Stimulated activated CD4-positive, alpha-beta T cell treated with anti-CD3 and anti-CD28 coated beads, TNF-alpha, amount 100 ng/mL, for 1 hour (primary cell): ENCODE measurements around the gene TSACC.
A peak's percentile ranks its signal among the peaks of the same experiment; 100 is the strongest.

ENCODE experiments used
- DNase-seq, 3 donors: peaks; one replicate each; pipeline ENCODE4 v3.0.0-alpha.2; 2020; ENCODE audit warnings: low read depth in 3 of 3, low spot score in 1 of 3

Gene TSACC

DNA sequence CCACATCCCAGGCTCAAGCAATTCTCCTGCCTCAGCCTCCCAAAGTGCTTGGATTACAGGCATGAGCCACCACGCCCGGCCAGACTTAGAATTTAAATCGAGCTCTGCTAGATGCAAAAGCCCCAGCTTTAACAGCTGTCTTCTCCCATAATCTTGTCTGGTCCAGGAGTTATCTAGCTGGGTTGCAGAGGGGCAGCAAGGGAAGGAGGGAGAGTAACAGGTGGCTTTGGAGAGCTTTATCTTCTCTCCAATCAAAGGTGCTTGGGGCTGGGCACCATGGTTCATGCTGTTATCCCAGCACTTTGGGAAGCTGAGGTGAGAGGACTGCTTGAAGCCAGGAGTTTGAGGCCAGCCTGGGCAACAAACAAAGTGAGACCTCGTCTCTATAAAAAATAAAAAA lies 34.5 kb downstream of the TSACC start:
- no peak for DNase-seq

DNA sequence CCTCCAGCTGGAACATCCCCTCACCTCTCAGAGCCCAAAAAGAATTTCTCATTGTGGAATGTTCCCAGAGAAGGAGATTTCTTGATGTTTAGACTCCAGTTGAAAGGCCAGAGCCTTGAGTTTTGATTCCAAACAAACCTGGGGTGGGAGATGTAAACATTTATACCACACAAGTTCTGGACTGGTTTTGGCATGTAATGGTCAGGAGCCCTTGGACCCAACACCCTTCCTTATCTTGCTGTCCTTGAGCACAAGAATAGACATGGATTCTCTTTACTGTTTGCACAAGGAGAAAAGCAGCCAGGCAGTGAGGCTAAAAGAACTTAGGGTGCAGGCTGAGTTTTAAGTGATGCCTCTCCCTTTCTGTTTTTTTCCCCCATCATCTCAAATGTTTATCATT lies 35.2 kb downstream of the TSACC start:
- DNase-seq: no peak

DNA sequence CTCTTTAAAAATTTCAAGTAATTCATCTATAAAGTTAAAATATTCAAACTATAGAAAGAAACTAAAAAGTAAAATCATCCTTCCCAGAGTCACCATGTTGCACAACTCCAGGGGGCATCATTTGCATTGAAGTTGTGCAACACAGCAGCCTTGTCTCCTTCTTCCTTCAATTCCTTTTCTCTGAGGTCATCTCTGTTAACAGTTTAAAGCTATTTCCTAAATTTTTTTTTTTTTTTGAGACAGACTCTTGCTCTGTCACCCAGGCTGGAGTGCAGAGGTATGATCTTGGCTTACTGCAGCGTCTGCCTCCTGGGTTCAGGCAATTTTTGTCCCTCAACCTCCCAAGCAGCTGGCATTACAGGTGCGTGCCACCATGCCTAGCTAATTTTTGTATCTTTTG lies 37.8 kb downstream of the TSACC start:
- DNase-seq: no peak

DNA sequence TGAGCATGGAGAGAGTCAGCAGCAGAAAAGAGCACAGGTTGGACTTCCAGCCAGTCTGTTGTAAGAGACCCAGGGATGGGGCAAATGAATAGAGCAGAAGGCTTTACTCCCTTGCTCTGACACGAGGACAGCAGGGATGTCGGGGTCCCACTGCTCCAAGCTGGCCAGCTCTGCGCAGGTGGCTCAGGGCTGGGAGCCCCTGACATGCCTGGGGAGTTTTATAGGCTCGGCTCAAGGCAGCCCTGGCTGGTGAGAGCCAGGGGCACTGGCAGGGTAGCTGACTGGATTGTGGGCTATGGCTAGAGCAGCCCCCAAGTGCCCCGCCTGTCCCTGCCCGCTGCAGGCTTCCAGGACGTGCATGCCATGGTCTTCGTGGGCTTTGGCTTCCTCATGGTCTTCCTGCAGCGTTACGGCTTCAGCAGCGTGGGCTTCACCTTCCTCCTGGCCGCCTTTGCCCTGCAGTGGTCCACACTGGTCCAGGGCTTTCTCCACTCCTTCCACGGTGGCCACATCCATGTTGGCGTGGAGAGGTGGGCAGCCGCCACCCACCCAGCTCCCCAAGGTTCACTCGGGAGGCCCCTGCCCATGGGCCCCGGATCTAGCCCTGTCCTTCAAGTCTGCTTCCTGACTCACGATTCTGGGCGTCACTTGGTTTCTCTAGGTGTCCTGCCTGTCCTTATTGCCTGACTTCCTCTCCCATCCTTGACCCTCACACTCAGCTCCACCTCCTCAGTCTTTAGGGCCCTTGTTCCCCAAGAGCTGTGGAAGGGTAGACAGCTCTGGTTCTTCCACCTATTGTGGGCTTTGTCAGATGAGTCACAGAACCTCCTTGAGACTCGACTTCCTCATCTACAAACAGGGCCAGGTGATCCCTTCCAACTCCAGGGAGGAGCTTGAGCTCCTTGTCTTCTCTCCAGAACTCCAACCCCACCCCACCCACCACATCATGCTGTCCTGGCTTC lies 38.9 kb downstream of the TSACC start:
- DNase-seq: no peak

DNA sequence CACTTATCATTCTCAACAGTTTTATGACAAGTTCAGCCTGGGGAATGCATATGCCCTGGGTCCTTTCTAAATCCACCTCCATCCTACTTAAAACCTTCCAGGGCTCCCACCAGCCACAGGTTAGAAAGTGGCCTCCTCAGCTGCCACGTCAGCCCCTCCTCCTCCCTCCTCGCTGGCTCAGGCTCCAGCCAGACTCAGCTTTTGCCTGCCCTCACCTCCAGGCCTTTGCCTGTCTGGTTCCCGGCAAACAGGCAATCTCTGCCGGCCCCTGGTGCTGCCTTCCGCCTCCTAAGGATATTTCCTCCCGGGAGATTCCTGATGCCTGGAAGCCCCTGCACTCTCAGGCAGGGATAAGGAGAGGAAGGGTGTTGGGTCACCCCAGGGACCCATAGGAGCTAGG lies 40.2 kb downstream of the TSACC start:
- no peak for DNase-seq

DNA sequence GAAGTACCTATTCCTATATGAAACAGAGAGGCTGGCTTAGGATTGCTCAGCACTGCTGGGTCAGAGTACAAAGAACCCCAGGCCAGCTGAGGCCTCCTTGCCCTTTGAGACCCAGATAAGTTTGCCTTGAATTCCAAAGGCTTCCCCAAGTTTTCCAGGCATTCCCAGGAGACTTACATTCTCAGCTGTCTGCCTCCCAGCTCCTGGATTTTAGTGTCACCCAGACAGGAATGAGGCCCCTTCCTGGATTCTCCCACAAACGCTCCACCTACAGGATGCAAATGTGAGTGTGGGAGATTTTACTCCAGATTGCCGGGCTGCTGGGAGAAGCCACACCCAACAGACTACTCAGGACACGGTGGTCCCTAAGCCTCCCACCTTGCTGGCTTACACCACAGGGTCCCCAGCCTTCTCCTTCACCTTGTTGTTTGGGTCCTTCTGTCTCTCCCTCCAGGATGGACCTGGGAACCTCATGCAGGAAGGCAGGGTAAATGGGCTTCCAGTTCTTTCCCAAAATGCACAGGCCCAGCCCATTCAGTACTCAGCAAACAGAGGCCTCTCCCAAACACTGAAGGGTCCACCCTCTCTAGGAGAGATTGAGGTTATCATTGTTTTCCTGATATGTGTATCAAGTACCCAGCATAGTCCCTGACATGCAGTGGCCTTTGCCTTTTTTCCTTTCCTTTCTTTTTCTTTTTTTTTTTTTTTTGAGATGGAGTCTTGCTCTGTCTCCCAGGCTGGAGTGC lies 41.3 kb downstream of the TSACC start:
- no peak for DNase-seq

DNA sequence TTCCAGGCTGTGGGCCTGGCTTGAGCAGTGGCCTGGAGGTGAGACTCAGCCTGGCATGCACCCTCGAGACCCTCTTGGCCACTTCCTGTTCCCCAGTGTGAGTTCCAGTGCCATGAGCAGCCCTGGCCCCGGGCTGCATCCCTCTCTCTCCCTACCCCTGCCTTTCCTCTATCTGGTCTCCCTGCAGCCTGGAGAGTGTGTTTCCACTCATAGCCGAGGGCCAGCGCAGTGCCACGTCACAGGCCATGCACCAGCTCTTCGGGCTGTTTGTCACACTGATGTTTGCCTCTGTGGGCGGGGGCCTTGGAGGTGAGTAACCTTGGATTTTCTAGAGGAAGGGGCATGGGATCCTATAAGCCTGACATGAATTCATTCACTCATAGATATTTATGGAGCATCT lies 44.2 kb downstream of the TSACC start:
- DNase-seq: no peak

DNA sequence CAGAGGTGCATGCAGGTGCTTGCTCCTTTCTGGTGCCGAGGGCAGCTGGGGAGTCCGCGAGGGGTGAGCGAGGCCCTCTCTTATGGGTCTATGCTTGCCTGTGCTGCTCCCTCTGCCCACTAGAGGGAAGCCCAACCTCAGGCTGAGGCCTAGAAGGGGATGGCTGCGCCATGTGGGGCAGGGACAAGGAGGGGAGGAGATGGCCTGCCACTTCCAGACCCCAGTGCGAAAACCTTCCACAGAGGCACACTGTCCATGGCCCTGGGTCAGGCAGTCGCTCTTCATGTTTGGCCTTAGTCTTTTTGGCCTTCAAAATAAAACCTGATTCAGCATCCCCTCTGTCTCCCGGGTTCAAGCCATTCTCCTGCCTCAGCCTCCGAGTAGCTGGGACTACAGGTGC lies 44.7 kb downstream of the TSACC start:
- DNase-seq: peak; percentile 10 to 41 (median 25)

DNA sequence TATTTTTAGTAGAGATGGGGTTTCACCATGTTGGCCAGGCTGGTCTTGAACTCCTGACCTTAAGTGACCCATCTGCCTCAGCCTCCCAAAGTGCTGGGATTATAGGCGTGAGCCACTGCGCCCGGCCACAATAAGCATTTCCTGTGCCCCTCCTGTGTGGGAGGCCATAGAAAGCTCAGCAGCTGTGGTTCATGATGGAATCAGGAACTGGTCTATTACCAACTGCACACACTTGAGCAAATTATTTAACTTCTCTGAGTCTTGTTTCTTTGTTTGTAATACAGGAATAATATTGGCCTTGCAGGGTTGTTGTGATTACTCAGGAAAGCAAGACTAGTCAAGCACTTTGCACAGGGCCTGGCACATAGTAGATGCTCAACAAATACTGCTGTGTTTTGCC lies 45.7 kb downstream of the TSACC start:
- no peak for DNase-seq

DNA sequence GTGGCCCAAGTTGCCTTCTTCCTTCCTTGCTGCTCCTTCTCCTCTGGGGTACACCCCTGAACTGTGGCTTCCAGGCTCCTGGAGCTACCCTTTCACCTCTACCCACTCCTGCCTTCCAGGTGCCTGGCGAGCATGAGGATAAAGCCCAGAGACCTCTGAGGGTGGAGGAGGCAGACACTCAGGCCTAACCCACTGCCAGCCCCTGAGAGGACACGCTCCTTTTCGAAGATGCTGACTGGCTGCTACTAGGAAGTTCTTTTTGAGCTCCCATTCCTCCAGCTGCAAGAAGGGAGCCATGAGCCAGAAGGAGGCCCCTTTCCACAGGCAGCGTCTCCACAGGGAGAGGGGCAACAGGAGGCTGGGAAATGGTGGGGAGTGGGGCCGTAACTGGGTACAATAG lies 46.3 kb downstream of the TSACC start:
- DNase-seq: no peak

DNA sequence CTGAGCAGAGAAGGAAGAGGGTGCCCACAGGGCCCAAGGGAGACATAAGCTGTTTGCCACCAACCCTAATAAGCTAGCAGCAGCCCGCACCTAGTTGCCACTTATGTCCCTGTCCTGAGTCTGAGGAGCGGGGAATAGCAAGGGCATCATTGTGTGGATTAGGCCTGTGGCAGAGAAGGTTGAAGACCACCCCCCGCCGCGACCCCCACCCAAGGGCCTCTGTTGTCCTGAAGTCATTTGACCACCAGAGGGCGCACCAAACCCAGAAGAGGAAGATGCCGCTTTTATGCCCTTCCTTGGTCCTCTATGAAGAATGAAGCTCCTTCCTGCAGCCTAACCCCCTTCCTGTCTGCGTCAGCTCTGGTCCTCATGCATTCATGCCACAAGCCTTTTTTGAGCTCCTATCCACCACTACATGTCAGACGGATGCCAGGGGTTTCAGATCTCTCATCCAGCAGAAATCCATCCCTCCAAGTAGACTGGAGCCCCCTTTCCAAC lies 47.3 kb downstream of the TSACC start:
- peak; percentile 42 to 58 (median 53) for DNase-seq

DNA sequence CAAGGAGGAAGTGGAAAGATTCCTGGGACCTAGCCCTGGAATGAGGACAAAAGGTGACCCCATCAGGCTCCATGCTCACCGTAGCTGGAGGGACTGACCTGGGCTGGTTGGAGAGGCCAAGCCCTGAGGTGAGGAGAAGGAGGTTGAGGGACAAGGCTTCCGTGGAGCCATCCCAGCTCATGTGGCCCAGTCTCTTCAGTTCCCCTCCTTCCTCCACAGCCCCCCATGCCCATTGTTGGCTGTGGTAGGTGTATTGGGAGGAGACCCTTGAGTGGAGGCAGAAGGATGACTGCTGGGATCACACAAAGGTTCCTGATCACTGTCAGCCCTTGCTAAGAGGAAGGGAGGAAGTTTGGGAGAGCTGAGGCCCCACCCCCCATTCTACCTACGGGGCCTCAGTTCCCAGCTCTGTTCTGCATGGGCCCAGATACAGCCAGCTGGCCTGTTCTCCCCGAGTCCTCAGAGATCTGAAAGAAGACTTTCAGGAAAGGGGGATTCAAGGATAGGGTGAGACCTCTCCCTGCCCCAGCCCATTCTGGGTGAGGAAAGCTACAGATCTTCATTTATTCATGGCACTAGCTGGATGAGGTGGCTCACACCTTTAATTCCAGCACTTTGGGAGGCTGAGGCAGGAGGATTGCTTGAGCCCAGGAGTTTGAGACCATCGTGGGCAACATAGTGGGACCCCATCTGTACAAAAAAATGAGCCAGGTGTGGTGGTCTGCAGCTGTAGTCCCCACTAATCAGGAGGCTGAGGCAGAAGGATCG lies 48.0 kb downstream of the TSACC start:
- DNase-seq: no peak

DNA sequence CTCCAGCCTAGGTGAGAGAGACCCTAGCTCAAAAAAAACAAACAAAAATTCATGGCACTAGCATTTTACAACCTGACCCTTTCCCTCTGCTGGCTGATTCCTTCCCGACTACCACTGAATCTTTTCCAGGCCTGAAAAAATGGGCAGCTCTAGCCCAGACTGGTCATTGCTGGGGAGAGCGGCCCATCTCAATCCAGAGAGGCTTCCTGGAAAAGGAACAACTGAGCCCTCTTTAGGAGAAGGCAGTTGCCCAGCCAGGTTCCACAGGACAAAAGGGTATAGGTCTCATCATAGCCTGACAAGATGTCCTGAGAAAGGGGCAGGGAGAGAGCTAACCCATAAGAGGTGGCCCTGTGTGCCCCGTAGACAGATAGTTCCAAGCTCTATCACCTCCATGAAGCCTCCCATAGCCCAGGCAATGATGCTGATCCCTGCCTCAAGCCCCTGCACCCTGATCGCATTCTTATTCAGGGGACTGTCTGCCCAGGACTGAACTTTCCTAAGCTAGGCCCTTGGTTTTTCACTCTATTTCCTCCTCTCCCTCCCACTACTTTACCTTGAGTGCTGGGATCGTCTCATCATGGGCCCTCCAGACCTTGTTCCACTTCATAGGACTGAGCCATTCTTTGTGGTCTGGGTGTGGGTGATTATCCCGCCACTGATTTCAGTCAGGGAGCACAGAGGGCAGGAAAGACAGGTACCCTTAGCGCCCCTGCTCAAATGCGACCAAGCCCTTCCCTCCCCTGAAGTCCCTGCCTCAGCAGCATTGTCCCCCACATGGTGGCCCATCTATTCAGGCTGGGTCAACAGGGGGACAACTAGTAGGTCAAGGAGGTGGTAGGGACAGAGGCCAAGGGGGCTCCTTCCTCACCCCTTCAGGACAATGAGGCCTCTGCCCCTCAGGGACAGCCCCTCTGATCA lies 48.9 kb downstream of the TSACC start:
- DNase-seq: no peak

DNA sequence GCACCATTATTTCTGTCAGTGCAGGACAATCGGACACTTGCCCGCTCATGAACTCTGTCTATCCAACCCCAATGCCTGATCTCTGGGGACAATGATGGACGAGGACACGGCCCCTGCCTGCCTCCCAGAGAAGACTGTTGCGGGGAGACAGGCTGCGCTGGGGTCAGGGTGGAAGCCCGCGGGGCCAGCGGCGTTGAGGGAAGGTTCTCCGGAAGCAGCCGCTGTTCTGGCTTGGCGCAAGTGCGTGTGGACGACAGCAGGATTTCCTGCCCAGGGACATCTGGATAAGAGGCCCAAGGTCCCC lies 49.5 kb downstream of the TSACC start:
- no peak for DNase-seq

DNA sequence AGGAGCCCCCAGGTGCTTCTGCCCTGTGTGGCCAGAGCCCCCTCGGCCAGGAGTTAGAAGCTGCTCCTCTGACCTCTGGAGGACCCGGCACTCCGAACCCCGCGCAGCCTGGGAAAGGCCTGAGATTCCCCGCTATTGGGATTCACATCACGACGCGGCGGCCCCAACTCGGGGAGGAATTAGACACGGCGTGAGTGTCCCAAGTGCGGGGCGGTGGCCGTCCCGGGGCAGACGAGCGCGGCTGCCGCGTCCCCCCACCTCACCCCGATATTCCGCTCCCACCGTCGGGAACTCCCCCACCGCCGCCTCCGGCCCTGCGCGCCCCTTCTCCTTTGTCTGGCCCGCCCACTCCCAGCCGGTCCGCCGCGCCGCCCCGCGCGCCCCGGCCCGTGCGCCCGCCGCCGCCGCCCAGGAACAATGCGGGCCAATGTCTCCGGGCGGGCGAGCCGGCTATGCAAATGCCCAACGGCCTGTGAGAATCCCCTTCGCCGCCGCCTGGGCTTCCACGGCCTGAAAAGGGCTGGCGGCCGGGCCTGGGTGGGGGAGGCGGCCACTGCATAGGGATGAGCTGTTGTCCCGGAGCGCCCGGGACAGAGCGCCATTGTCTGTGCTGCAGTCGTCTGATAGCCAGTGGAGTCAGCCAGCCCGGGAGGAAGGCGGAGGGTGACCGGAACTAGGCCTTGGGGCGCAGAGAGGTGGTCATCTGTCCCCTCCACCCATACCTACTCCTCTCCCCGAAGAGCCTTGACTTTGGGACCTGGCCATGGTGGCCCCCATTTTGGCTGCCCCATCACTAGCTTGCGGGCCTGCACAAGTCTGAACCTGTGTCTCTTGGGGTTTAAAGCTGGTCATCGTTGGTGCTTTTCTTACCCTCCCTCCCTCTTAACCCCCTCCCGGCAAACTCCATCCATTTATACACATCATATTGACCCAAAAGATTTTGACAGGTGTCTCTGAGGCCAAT lies 50.1 kb downstream of the TSACC start:
- DNase-seq: no peak

DNA sequence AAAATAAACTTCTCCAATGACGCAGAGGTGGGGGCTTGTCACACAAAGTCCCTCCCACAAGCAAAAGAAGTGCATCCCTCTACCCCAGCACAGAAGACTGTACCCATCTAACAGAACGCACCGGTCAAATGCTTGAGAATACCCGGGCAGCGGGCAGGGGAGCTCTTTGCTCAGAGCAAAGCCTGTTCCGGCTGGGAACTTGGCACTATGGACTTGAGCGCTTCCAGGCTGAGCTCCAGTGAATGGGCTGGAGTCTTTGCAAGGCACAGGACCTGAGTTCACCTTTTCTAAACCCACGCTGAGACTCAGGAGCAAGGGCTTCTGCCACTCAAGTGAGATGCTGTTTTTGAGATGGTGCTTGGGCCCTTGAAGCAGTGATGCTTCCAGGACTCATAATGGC lies 51.0 kb downstream of the TSACC start:
- DNase-seq: no peak

DNA sequence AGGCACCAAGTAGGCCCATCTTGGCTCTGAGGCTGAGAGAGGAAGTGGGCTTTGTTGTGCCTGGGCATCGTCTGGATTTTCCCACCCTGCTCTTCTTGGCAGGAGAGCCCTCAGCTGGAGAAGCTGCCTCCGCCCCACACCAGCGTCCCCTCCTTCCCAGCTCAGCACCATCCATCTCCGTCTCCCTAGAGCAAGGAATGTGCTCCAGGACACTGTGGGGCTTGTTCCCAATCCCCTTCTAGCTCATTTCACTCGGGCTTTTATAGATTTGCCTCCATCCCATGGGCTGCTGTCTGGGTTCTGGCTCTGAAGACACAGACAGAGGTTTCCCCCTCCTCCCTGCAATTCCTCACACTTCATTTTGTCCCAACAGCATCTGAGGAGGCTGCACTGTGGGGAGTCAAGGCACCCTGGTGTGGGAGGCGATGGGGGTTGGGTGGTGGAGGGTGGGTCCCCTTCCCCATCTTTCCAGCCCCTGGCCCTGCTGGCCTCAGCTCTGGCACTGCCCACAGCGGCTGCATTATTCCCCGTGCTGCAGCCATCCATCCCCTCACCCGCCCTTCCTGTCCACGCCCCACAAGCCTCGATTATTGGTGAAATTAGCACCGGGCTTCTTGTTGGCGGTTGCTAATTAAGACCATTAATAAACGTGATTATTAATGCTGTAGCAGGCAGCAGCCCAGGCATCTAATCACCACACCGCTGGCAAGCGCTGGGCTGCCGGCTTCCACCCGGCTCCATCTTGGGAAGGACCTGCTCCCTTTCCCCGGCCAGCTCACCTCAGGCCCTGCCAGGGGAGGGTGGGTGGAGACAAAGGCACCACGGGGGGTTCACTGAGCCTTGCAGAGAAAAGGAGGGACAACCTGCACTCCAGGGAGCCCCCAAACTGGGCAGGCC lies 52.4 kb downstream of the TSACC start:
- no peak for DNase-seq

DNA sequence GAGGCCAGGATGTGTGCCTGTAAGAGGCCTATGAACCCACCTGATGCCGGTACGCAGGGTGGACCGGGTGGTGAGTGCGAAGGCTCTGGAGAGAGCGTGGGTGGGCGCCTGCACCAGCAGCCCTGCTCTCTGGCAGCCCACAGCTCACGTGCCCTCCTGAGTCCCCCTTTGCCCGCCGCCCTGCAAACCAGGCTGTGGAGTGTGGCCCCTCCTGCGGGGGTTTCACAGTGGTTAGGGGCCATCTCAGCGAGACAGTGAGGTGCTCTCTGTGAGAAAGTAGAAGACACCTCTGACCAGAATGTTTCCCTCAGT lies 53.0 kb downstream of the TSACC start:
- no peak for DNase-seq

DNA sequence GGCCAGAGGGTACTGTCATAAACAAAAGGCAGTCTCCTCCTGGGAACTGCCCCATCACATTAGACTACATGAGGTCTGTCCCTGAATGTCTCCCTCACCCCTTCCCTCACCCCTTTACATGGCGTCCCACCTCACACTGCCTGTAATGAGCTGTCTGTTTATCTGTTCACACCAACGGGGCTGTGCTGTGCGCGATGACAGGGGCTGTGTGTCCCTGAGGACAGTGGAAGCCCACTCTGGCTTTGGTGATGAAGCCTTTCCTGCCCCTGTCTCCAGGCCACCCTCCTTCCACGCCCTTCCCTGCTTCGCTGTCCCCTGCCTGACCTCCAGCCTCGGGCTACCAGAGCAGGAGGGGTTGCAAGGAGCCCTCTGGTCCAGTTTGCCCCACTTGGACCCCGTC lies 53.4 kb downstream of the TSACC start:
- no peak for DNase-seq
